HG02973 (cell line): ENCODE results near the gene TOR2A.

Experiments
- ATAC-seq: cut with Tn5 transposase; IDR thresholded peaks from one replicate; pipeline ENCODE4 v1.9.1; 2021; ENCODE audit warnings: moderate library complexity; ENCODE audit not compliant: unreplicated experiment

Gene TOR2A

GRCh38 chr9:127721391-127721821 is 13.7 kb downstream of the TOR2A start:
- no peak for ATAC-seq

DNA sequence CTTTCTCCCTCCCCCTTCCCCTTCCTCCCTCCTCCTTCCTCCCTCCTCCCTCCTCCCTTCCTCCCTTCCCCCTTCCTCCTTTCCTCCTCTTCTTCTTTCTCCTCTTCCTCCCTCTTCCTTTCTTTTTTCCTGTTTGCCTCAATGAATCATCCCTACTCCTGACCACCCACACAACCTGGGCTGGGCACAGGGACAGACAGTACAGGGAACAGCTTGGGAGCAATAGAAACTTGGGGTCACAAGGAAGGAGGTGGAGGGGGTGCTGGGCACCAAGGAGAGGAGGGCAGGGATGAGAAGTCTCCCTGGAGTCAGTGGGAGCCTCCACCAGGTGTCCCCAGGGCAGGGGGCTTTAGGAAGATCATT is 14.2 kb downstream of the TOR2A start:
- ATAC-seq, result no peak

- no peak for ATAC-seq
Measured at GRCh38 chr9:127720031-127720864, 14.8 kb downstream of the TOR2A start.

DNA sequence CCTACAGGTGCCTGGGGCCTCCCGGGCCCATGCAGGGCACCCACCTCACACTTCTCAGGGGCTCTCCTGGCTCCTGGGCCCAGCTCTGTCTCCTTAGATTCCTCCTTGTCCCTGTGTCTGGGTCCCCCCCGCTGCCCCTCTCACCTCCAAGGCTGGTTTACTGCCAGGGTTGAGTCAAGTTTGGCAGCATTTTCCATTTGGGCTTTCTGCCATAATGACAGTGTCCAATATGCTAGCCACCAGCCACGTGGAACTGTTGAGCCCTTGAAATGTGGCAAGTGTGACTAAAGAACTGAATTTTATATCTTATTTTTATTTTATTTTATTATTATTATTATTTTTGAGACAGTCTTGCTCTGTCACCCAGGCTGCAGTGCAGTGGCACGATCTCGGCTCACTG is 17.3 kb downstream of the TOR2A start:
- ATAC-seq, result no peak

DNA sequence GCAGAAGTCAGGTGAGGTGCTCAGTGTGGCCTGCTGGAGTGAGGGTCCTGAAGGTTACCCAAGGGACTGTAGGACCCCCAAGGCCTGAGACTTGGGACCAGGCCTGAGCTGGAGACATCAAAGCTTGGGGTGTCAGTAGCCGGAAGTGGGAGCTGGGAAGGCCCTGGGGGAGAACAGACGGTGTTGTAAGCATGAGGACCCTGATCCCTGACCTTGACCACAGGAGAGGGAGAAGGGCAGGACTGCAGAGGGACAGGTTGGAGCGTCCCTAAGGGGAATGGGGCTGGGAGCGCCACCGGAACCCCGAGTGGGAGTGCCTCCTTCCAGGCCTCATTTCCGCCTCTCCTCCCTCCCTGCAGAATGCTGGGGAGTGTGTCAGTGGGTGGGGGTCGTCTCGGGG is 18.7 kb downstream of the TOR2A start:
- ATAC-seq, result no peak

- ATAC-seq, result peak; percentile 83
Measured at GRCh38 chr9:127715470-127716337, 19.4 kb downstream of the TOR2A start, which contains the start of the genes PTRH1 and TTC16. Gene PTRH1 (minus strand): TSS chr9:127715663. CDS start chr9:127715639, 24 bp downstream. Gene TTC16 (plus strand): TSS chr9:127716079. CDS start chr9:127716146, 67 bp downstream.

- ATAC-seq, result no peak
Measured at GRCh38 chr9:127714951-127715469, 20.1 kb downstream of the TOR2A start.

DNA sequence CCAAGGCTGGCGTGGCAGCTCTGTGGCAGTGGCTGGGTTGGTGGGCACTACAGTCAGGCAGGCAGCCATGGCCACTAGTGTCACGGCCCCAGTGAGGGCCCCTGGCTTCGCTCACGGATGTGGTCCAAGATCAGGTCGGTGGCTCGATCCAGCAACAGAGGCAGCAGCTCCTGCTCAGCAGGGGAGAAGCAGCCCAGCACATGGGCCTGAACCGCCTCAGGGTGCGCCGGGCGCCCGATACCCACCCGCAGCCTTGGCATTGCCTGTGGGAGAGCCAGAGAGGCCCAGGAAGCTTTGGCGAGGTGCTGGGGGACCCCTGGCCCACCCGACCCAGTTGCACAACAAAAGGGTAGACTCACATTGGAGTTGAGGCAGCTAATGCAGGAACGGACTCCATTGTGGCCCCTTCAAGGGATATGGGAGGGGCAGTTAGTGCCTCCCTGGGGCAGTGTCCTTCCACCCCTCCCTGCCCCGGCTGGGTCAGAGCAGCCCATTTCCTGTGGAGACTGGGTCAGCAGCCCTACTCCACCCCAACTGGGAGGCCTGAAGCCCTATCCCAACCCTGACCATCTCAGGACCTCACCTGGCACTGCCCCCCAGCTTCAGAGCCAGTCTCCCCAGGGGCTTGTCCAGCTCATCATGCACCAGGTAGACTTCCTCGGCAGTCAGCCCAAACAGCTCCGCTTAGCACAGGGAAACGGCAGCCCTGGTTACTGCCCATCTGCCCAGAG is 20.9 kb downstream of the TOR2A start:
- no peak for ATAC-seq

GRCh38 chr9:127712867-127713266 is 22.2 kb downstream of the TOR2A start:
- ATAC-seq, result no peak

GRCh38 chr9:127712371-127712770 is 22.7 kb downstream of the TOR2A start:
- no peak for ATAC-seq

DNA sequence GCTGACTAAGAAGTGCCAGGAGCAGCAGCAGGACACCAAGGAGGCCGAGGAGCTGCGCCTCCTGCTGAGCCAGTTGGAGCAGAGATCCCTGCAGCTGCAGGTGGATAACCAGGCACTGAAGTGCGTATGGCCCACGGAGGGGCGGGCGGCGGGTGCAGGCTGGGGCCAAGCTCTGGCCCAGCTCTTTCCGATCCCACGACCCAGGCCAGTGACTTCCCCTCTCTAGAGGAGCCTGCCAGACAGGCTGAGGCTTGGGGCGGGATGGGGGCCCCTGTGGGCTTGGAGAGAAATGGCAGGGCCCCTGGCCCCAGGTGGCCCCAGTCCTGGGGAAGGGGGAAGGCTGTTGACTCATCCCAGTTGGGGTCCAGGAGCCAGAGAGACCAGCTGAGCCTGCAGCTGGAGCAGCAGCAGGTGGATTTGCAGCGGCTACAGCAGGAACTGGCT is 23.2 kb downstream of the TOR2A start:
- ATAC-seq, result no peak

GRCh38 chr9:127711226-127711701 is 23.8 kb downstream of the TOR2A start:
- ATAC-seq, result no peak

DNA sequence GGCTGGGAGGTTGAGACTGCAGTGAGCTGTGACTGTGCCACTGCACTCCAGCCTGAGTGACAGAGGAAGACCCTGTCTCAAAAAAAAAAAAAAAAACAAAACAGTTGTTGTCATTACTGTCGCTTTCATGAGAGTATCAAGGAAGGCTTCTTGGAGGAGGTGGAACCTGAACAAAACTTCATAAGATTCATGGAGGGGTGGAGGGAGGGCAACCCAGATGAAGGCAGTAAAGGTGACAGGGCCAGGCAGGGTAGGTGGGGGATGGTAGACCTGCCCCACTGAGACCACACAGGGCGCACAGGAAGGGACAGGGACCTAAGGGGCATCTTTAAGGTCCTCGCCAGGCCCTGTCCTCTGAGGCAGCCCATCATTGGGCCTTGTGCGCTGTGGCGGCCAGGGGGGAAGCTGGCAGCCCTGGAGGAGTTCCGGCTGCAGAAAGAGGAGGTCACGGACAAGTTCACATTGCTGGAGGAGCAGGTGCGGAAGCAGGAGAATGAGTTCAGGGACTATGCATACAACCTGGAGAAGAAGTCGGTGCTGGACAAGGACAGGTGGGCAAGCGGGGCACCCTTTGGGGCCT is 24.8 kb downstream of the TOR2A start:
- no peak for ATAC-seq

- no peak for ATAC-seq
Measured at GRCh38 chr9:127708952-127709587, 26.0 kb downstream of the TOR2A start.

DNA sequence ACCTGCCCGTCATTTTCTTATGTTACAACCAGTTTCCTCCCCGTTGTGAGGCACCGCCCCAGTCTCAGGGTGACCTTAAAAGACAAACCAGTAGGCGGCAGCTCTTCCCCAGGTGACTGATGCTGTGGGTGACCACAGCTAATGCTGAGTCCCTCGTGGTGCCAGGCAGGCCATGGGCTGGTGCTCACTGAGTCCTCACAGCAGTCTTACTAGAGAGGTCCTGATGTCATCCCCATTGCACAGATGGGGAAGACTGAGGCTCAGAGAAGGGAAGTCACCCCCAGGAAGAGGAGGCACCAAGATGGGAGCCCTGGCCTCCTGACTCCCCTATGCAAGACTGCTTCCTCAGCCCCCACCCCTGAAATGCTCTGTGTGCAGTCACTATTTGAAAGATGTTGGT is 27.3 kb downstream of the TOR2A start:
- ATAC-seq, result no peak

DNA sequence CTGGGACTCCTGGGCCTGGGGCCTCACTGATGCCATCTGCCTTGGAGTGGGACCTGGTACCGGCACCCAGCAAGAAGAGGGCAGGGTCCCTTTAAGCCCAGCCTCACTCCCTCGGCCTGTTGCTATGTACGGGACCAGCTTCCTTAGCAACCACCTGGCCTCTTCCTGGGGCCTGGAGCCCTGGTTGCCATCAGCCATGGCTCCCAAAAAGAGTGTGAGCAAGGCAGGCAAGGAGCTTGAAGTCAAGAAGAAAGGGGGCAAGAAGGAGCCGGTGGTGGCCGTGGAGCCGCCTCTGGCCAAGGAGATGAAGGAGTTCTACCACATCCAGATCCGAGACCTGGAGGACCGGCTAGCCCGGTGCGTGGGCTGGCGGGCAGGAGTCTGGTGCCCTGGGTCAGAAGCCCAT is 28.3 kb downstream of the TOR2A start, which contains the start of gene CFAP157:
CFAP157 (plus strand) TSS at position 153 of the 406 bp plus-strand sequence; CDS start at position 197, 44 bp downstream.
- ATAC-seq, result no peak

GRCh38 chr9:127705577-127706379 is 29.3 kb downstream of the TOR2A start:
- no peak for ATAC-seq

GRCh38 chr9:127703289-127703946 is 31.7 kb downstream of the TOR2A start:
- ATAC-seq, result no peak
